H9 (cell line): ENCODE measurements around the gene SLC5A12. TPM values are rescaled to one million over a fixed set of nuclear protein-coding genes. Genes with fewer than 3 reads are reported as not detected.

Source experiments
- DNase-seq: peaks from one replicate; pipeline ENCODE4 v3.0.0-alpha.2; 2017
- H2AFZ ChIP-seq: one replicate; pipeline ENCODE4 v1.6.1; 2013; ENCODE audit warnings: mild to moderate bottlenecking, low read length, control low read depth, moderate library complexity
- H2AK5ac ChIP-seq: 2 replicates; pipeline ENCODE4 v1.6.1; 2013; ENCODE audit warnings: low read length, control low read depth, mixed read lengths; ENCODE audit not compliant: insufficient read length
- H2BK120ac ChIP-seq: one replicate; pipeline ENCODE4 v1.6.1; 2013; ENCODE audit warnings: low read depth, mild to moderate bottlenecking, low read length, control low read depth, inconsistent platforms; ENCODE audit not compliant: poor library complexity, severe bottlenecking
- H2BK12ac ChIP-seq: 2 replicates; pipeline ENCODE4 v1.6.1; 2013; ENCODE audit warnings: low read length, control low read depth, mixed read lengths, low read depth; ENCODE audit not compliant: insufficient read length
- H2BK15ac ChIP-seq: 2 replicates; pipeline ENCODE4 v1.6.1; 2013; ENCODE audit warnings: low read depth, low read length, control low read depth
- H2BK20ac ChIP-seq: one replicate; pipeline ENCODE4 v1.6.1; 2013; ENCODE audit warnings: low read depth, mild to moderate bottlenecking, low read length, control low read depth, inconsistent platforms; ENCODE audit not compliant: poor library complexity, severe bottlenecking
- H2BK5ac ChIP-seq: 2 replicates; pipeline ENCODE4 v1.6.1; 2013; ENCODE audit warnings: low read length, control low read depth, mixed read lengths; ENCODE audit not compliant: insufficient read length
- H3K14ac ChIP-seq: 2 replicates; pipeline ENCODE4 v1.6.1; 2013; ENCODE audit warnings: low read length, control low read depth; ENCODE audit not compliant: insufficient read depth
- H3K18ac ChIP-seq: 2 replicates; pipeline ENCODE4 v1.6.1; 2013; ENCODE audit warnings: low read depth, mild to moderate bottlenecking, mixed read lengths, low read length, control low read depth; ENCODE audit not compliant: insufficient read length
- H3K23ac ChIP-seq: 2 replicates; pipeline ENCODE4 v1.6.1; 2013; ENCODE audit warnings: low read length, control low read depth, mixed read lengths, low read depth; ENCODE audit not compliant: insufficient read length
- H3K23me2 ChIP-seq: 2 replicates; pipeline ENCODE4 v1.6.1; 2013; ENCODE audit warnings: low read depth, mild to moderate bottlenecking, mixed read lengths, low read length, control low read depth; ENCODE audit not compliant: insufficient read length, poor library complexity, severe bottlenecking
- H3K27ac ChIP-seq: 2 replicates; pipeline ENCODE4 v1.5.1; 2013; ENCODE audit warnings: low read length, control low read depth, mixed read lengths, low read depth; ENCODE audit not compliant: insufficient read length
- H3K27me3 ChIP-seq: 2 replicates; pipeline ENCODE4 v1.6.1; 2013; ENCODE audit warnings: low read length, control low read depth, inconsistent platforms; ENCODE audit not compliant: insufficient read depth
- H3K4ac ChIP-seq: 2 replicates; pipeline ENCODE4 v1.6.1; 2013; ENCODE audit warnings: low read depth, mild to moderate bottlenecking, control low read depth, inconsistent platforms, low read length, moderate library complexity
- H3K4me1 ChIP-seq: 2 replicates; pipeline ENCODE4 v1.6.1; 2013; ENCODE audit warnings: low read length, control low read depth, inconsistent platforms; ENCODE audit not compliant: insufficient read depth
- H3K4me2 ChIP-seq: 2 replicates; pipeline ENCODE4 v1.6.1; 2013; ENCODE audit warnings: low read length, control low read depth, mixed read lengths; ENCODE audit not compliant: insufficient read length, insufficient read depth
- H3K56ac ChIP-seq: 2 replicates; pipeline ENCODE4 v1.6.1; 2013; ENCODE audit warnings: low read depth, mild to moderate bottlenecking, mixed read lengths, low read length, control low read depth; ENCODE audit not compliant: insufficient read length
- H3K79me1 ChIP-seq: 2 replicates; pipeline ENCODE4 v1.6.1; 2013; ENCODE audit warnings: low read depth, mild to moderate bottlenecking, moderate library complexity, low read length, control low read depth, inconsistent platforms; ENCODE audit not compliant: insufficient read depth, poor library complexity, severe bottlenecking
- H3K79me2 ChIP-seq: 2 replicates; pipeline ENCODE4 v1.6.1; 2013; ENCODE audit warnings: low read length, control low read depth, inconsistent platforms; ENCODE audit not compliant: insufficient read depth
- H3K9ac ChIP-seq: 2 replicates; pipeline ENCODE4 v1.6.1; 2013; ENCODE audit warnings: low read length, control low read depth, mixed read lengths; ENCODE audit not compliant: insufficient read length; ENCODE audit errors: extremely low read depth
- H3K9me3 ChIP-seq: one replicate; pipeline ENCODE4 v1.6.1; 2013; ENCODE audit warnings: low read depth, low read length, inconsistent platforms; ENCODE audit not compliant: control insufficient read depth
- H3T11ph ChIP-seq: one replicate; pipeline ENCODE4 v1.6.1; 2013; ENCODE audit warnings: mild to moderate bottlenecking, low read length, control low read depth, inconsistent platforms
- H4K20me1 ChIP-seq: one replicate; pipeline ENCODE4 v1.6.1; 2013; ENCODE audit not compliant: control insufficient read depth, insufficient read length, insufficient read depth
- H4K5ac ChIP-seq: 2 replicates; pipeline ENCODE4 v1.6.1; 2013; ENCODE audit warnings: low read depth, mild to moderate bottlenecking, mixed read lengths, low read length, control low read depth; ENCODE audit not compliant: insufficient read length
- H4K8ac ChIP-seq: replicated peaks from 2 replicates; pipeline ENCODE4 v1.6.1; 2013; ENCODE audit warnings: low read length, control low read depth, mixed read lengths, low read depth; ENCODE audit not compliant: insufficient read length
- H4K91ac ChIP-seq: 2 replicates; pipeline ENCODE4 v1.6.1; 2013; ENCODE audit warnings: low read depth, mild to moderate bottlenecking, moderate library complexity, mixed read lengths, low read length, control low read depth; ENCODE audit not compliant: insufficient read length
- H3K27ac Mint-ChIP-seq, 3 experiments: 2 replicates in 2 of 3; 3 replicates in 1 of 3; pipeline ENCODE4 v1.8.0; 2020 to 2021; ENCODE audit warnings: mixed read lengths in 3 of 3, mild to moderate bottlenecking in 1 of 3, moderate library complexity in 1 of 3
- H3K27me3 Mint-ChIP-seq: 2 replicates; pipeline ENCODE4 v1.8.0; 2021; ENCODE audit warnings: low read depth, mild to moderate bottlenecking, moderate library complexity, mixed read lengths
- H3K36me3 Mint-ChIP-seq, 3 experiments: 2 replicates in 2 of 3; 3 replicates in 1 of 3; pipeline ENCODE4 v1.8.0; 2020 to 2021; ENCODE audit warnings: low read depth in 3 of 3, mixed read lengths in 3 of 3; ENCODE audit not compliant: insufficient read depth in 1 of 3
- H3K4me1 Mint-ChIP-seq, 2 experiments: 2 replicates each; pipeline ENCODE4 v1.8.0; 2020; ENCODE audit warnings: mixed read lengths in 2 of 2
- H3K4me3 Mint-ChIP-seq, 2 experiments: 2 replicates in 1 of 2; 3 replicates in 1 of 2; pipeline ENCODE4 v1.8.0; 2020 to 2021; ENCODE audit warnings: mild to moderate bottlenecking in 2 of 2, mixed read lengths in 2 of 2, moderate library complexity in 1 of 2
- H3K9me3 Mint-ChIP-seq, 2 experiments: 2 replicates in 1 of 2; 3 replicates in 1 of 2; pipeline ENCODE4 v1.8.0; 2020; ENCODE audit warnings: mild to moderate bottlenecking in 2 of 2, mixed read lengths in 2 of 2, moderate library complexity in 1 of 2
- CTCF ChIP-seq: fragments of 200-600 bp; sonication (generic); conservative IDR thresholded peaks from 3 replicates; pipeline ENCODE4 v1.8.0; 2021; ENCODE audit warnings: antibody characterized with exemption, mild to moderate bottlenecking
- WGBS: extraction: QIAGEN DNeasy Blood & Tissue Kit; methylation state at CpG from one replicate; pipeline ENCODE4 v1.1.7; 2013; ENCODE audit warnings: missing lambda C conversion rate, low lambda C conversion rate, mixed read lengths; ENCODE audit not compliant: insufficient read length; ENCODE audit errors: extremely low coverage; 5-methylcytosine and 5-hydroxymethylcytosine counted together
- total RNA-seq: library from RNA; stranded (reverse); gene quantifications from 2 replicates; pipeline ENCODE4 v1.2.1, GENCODE V29; 2021

SLC5A12 gene
- total RNA-seq, 1 experiment from 2014 or later: 2.7 TPM

- H3K79me1 ChIP-seq: no peaks in the 10 kb centered on the region
- no peaks in the 10 kb centered on the region for H3K4me1 ChIP-seq
- no peak overlapping the region for H2AK5ac ChIP-seq
- H4K91ac ChIP-seq: no peak overlapping the region
- H3K27ac ChIP-seq: no peak overlapping the region
- no CpG with 5 or more reads among the region's 1 CpG for WGBS
- H3K27me3 ChIP-seq: no peaks in the 10 kb centered on the region
- H3K9ac ChIP-seq: no peak overlapping the region
- no peak overlapping the region for H3K23ac ChIP-seq
- no peaks in the 10 kb centered on the region for H3K36me3 Mint-ChIP-seq
- no peak overlapping the region for H2BK20ac ChIP-seq
- H3K9me3 ChIP-seq: no peaks in the 10 kb centered on the region
- H3K18ac ChIP-seq: no peak overlapping the region
- H2BK120ac ChIP-seq: no peak overlapping the region
- no peak overlapping the region for H2BK12ac ChIP-seq
- no peaks in the 10 kb centered on the region for H3K23me2 ChIP-seq
- H3K56ac ChIP-seq: no peak overlapping the region
- H4K5ac ChIP-seq: no peak overlapping the region
- no peak overlapping the region for H3K4me3 Mint-ChIP-seq
- no peaks in the 10 kb centered on the region for H3K9me3 Mint-ChIP-seq
- H2BK15ac ChIP-seq: no peak overlapping the region
- TF ChIP-seq CTCF: no peak
- peaks cover 8 to 14% of the 10 kb centered on the region in 2 experiments for H3K4me1 Mint-ChIP-seq
- no peak overlapping the region for H3T11ph ChIP-seq
- no peaks in the 10 kb centered on the region for H3K27me3 Mint-ChIP-seq
- DNase-seq: no peak
- H4K20me1 ChIP-seq: no peaks in the 10 kb centered on the region
- no peak overlapping the region for H3K27ac Mint-ChIP-seq
- H3K4me2 ChIP-seq: no peak overlapping the region
- no peaks in the 10 kb centered on the region for H3K79me2 ChIP-seq
- H4K8ac ChIP-seq: no peak overlapping the region
- H2AFZ ChIP-seq: no peak overlapping the region
- H3K14ac ChIP-seq: no peak overlapping the region
- no peak overlapping the region for H2BK5ac ChIP-seq
- H3K4ac ChIP-seq: no peak overlapping the region
Observed at GRCh38 chr11:26704249-26704648, 17.6 kb downstream of the SLC5A12 start.
